Osteocyte (in vitro differentiated cells): ENCODE results near the gene ERICH6. TPM values are rescaled to one million over a fixed set of nuclear protein-coding genes. Genes with fewer than 3 reads are reported as not detected.

ENCODE experiments used
- DNase-seq: peaks from one replicate; pipeline ENCODE4 v3.0.0; 2021; ENCODE audit warnings: mixed read lengths; ENCODE audit not compliant: unreplicated experiment; ENCODE audit errors: extremely low spot score
- H3K27ac Mint-ChIP-seq: one replicate; pipeline ENCODE4 v1.8.0; 2021; ENCODE audit warnings: mild to moderate bottlenecking, mixed read lengths; ENCODE audit not compliant: unreplicated experiment
- H3K27me3 Mint-ChIP-seq: one replicate; pipeline ENCODE4 v1.8.0; 2021; ENCODE audit warnings: mixed read lengths; ENCODE audit not compliant: unreplicated experiment
- H3K36me3 Mint-ChIP-seq: one replicate; pipeline ENCODE4 v1.8.0; 2021; ENCODE audit warnings: mixed read lengths; ENCODE audit not compliant: unreplicated experiment
- H3K4me1 Mint-ChIP-seq: one replicate; pipeline ENCODE4 v1.8.0; 2021; ENCODE audit warnings: mixed read lengths; ENCODE audit not compliant: unreplicated experiment
- H3K4me3 Mint-ChIP-seq: one replicate; pipeline ENCODE4 v1.8.0; 2021; ENCODE audit warnings: mild to moderate bottlenecking, moderate library complexity, mixed read lengths; ENCODE audit not compliant: unreplicated experiment
- H3K9me3 Mint-ChIP-seq: one replicate; pipeline ENCODE4 v1.8.0; 2021; ENCODE audit warnings: mixed read lengths; ENCODE audit not compliant: unreplicated experiment
- total RNA-seq: library from RNA; stranded (reverse); gene quantifications from 2 replicates; pipeline ENCODE4 v1.2.1, GENCODE V29; 2021
- TF ChIP-seq, protein P1 (sequence below): fragments of 200-600 bp; sonication (generic); IDR thresholded peaks from 2 replicates; pipeline ENCODE4 v1.5.0; 2021; ENCODE audit warnings: antibody characterized with exemption, mild to moderate bottlenecking, moderate library complexity

The ERICH6 gene
- total RNA-seq, 1 donor from 2014 or later: 0.83 TPM

DNA sequence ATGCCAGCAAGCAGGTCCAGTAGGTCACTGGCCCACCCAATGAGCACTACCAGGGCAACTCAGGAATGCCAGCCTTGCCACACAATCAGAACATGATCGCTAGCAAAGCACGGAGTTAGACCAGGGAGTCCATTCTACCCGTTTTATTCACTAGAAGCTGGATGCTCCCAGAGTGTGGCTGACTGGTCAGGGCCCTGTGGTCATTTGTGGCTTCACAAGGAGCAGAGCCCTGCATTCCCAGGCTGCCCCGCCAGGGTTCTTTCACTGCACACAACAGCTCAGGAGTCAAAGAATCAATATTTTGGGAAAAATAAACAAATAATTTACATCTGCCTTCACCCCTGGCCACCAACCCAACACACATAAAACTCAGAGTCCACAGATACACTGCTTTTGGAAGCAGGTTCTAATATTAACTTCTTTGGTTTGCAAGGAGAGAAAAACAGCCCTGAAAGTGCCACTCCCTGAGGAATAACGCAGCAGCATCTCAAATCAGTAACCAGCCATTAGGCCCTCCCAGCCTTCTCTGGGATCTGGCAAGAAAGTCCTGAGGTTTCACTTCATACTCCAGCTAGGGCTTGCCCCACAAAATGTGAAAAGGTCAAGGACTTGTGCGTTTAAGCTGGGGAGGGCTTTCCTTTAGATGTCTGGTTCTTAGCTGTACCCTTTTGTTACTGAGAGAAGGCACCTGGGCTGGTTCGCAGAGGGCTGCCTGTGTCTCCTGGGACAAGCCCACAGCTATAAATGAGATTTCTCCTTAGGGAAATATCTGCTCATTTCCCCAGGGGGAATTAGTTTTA, 43.3 kb upstream of the ERICH6 start:
- TF ChIP-seq, protein P1, sequence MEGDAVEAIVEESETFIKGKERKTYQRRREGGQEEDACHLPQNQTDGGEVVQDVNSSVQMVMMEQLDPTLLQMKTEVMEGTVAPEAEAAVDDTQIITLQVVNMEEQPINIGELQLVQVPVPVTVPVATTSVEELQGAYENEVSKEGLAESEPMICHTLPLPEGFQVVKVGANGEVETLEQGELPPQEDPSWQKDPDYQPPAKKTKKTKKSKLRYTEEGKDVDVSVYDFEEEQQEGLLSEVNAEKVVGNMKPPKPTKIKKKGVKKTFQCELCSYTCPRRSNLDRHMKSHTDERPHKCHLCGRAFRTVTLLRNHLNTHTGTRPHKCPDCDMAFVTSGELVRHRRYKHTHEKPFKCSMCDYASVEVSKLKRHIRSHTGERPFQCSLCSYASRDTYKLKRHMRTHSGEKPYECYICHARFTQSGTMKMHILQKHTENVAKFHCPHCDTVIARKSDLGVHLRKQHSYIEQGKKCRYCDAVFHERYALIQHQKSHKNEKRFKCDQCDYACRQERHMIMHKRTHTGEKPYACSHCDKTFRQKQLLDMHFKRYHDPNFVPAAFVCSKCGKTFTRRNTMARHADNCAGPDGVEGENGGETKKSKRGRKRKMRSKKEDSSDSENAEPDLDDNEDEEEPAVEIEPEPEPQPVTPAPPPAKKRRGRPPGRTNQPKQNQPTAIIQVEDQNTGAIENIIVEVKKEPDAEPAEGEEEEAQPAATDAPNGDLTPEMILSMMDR: no peak
- Mint-ChIP-seq H3K4me3 (no peak overlapping the region), H3K9me3 (no peaks in the 10 kb centered on the region), H3K27ac (peak overlapping the region; percentile 67), H3K4me1 (peaks cover 58% of the 10 kb centered on the region), H3K27me3 (no peaks in the 10 kb centered on the region), H3K36me3 (peaks cover 11% of the 10 kb centered on the region)
- no peak for DNase-seq

DNA sequence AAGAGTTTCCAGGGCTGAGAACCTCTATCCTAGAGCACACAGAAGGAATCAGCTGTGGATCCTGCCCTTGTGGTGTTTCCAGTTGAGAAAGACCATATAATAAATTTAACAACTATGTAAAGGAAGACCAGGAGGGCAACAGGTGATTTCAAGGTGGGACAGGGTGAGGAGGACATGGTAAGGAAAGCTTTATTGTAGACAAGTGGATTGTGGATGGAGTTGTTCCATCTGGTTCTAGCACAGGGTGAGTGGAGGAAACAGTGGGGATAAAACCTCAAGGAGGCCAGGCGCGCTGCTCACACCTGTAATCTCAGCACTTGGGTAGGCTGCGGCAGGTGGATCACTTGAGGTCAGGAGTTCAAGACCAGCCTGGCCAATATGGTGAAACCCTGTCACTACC, 42.1 kb upstream of the ERICH6 start:
- DNase-seq: no peak
- Mint-ChIP-seq H3K4me1 (peaks cover 52% of the 10 kb centered on the region), H3K9me3 (no peaks in the 10 kb centered on the region), H3K36me3 (peaks cover 15% of the 10 kb centered on the region), H3K27me3 (no peaks in the 10 kb centered on the region), H3K4me3 (no peak overlapping the region), H3K27ac (peak overlapping the region; percentile 90)
- TF ChIP-seq, protein P1: no peak

DNA sequence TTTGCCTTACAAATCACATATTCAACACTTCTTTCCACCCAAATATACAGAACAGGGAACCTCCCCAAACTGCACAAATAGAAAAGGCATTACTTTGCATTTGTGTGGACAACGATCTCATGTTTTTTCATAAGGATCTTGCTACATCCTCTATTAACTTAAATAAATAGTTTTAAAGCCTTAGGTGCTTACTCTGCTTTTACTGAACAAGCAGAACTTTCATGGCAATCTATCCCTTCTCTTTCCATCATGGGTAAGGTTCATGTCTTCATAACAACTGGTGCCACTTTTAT, 41.1 kb upstream of the ERICH6 start:
- Mint-ChIP-seq H3K27ac (peak overlapping the region; percentile 90), H3K4me1 (peaks cover 49% of the 10 kb centered on the region)

DNA sequence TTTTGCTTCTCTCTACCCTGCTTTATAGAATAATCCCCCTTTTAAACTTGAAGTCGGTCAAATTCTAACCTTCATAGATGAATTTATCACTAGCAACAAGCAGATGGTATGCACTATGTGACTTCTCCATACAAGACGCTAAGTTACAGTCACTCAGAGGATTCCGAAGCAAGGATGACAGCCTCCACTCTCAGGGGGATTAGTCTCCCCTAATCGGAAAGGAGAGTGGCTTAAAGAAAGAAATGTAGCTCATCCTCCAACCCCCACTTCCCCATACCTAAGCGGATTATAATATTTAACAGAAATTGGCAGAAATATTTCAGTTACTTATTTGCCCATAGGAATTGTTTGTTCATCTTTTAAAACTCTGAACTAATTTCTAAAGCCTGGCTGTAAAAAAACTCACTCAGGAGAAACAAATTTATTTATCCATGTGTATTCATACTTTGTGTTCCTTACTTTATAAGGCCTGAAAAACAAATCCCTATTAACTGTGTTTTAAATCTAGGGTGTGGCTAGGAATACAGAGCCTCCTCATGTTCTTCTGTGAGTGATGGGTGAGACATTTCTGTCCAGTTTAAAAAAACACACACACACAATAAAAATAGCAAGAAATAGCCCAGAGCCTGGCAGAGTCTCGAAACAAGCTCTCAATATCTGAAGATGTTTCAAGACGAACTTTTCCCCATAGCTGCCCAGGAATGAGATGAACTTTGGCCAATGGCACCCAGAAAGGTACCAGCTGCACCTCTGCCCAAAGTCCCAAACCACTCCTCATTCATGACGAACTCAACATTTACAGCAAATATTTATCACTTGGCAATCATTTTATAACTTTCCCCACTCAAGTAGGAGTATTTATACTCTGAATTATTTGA, 40.6 kb upstream of the ERICH6 start:
- Mint-ChIP-seq H3K4me1 (peaks cover 49% of the 10 kb centered on the region), H3K27ac (peak overlapping the region; percentile 90), H3K27me3 (no peaks in the 10 kb centered on the region), H3K36me3 (peaks cover 18% of the 10 kb centered on the region), H3K9me3 (no peaks in the 10 kb centered on the region), H3K4me3 (peak overlapping the region; percentile 31)
- DNase-seq: no peak
- TF ChIP-seq, protein P1: no peak

More for the DNA sequence above, 41.1 kb upstream of the ERICH6 start:
- no peak for DNase-seq
- Mint-ChIP-seq H3K27me3 (no peaks in the 10 kb centered on the region), H3K4me3 (peak overlapping the region; percentile 31), H3K36me3 (peaks cover 18% of the 10 kb centered on the region), H3K9me3 (no peaks in the 10 kb centered on the region)
- TF ChIP-seq, protein P1: no peak

DNA sequence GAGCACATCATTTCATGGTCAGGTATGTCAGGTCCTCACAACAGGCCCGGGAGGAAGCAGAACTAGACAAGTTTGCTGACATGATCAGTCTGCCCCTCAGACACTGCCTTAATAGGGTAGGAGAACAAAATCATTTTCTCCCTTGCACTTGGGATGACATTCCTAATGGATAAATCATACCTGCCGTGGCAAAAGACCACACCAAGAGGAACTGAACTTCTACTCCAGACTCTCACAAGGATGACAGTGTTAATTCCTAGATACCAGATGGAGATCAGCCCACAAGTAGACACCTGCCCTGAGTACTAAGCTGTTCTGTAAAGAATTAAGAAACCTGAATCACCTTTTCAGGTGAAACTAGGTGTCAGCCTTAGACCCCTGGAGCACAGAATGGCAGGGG, 39.8 kb upstream of the ERICH6 start:
- peak overlapping the region; percentile 90 for H3K27ac Mint-ChIP-seq
- H3K27me3 Mint-ChIP-seq: no peaks in the 10 kb centered on the region
- TF ChIP-seq, protein P1: no peak
- H3K4me1 Mint-ChIP-seq: peaks cover 45% of the 10 kb centered on the region
- no peaks in the 10 kb centered on the region for H3K9me3 Mint-ChIP-seq
- H3K36me3 Mint-ChIP-seq: peaks cover 18% of the 10 kb centered on the region
- no peak overlapping the region for H3K4me3 Mint-ChIP-seq
- no peak for DNase-seq
